Upper lobe of left lung (tissue), 6 donors: ENCODE measurements around the gene ADTRP. TPM values are rescaled to one million over a fixed set of nuclear protein-coding genes. Genes with fewer than 3 reads are reported as not detected.

ENCODE experiments used
- ATAC-seq, 2 donors: fragments of 200-7000 bp; cut with Tn5 transposase; one replicate each; pipeline ENCODE4 v1.9.1; 2022; ENCODE audit warnings: mild to moderate bottlenecking in 2 of 2, moderate library complexity in 2 of 2; ENCODE audit not compliant: low FRiP score in 2 of 2
- DNase-seq, 2 donors: peaks; one replicate each; pipeline ENCODE4 v3.0.0-alpha.2; 2019 to 2020
- H3K27ac ChIP-seq, 4 donors: fragments of 200-600 bp; sonication (generic); one replicate each; pipeline ENCODE4 v1.5.1; 2016 to 2019
- H3K27me3 ChIP-seq, 4 donors: fragments of 200-600 bp; sonication (generic); one replicate each; pipeline ENCODE4 v1.5.1; 2017 to 2019
- H3K36me3 ChIP-seq, 4 donors: fragments of 200-600 bp; sonication (generic); one replicate each; pipeline ENCODE4 v1.5.1; 2016 to 2019
- H3K4me1 ChIP-seq, 4 donors: fragments of 200-600 bp; sonication (generic); one replicate each; pipeline ENCODE4 v1.5.1; 2018 to 2019
- H3K4me3 ChIP-seq, 4 donors: fragments of 200-600 bp; sonication (generic); one replicate each; pipeline ENCODE4 v1.5.1; 2017 to 2019; ENCODE audit warnings: mild to moderate bottlenecking in 2 of 4, moderate library complexity in 1 of 4
- H3K9me3 ChIP-seq, 4 donors: fragments of 200-600 bp; sonication (generic); one replicate each; pipeline ENCODE4 v1.5.1; 2018 to 2019
- EP300 ChIP-seq, 4 donors: sonication (generic); formaldehyde crosslinking; IDR thresholded peaks; one replicate each; pipeline ENCODE4 v1.5.1; 2017; ENCODE audit warnings: antibody characterized with exemption in 4 of 4, control low read depth in 2 of 4
- POLR2A ChIP-seq, 4 donors: fragments of 450-650 bp; IDR thresholded peaks; one replicate each; pipeline ENCODE4 v1.5.1; 2016 to 2017; ENCODE audit warnings: antibody characterized with exemption in 4 of 4, mild to moderate bottlenecking in 2 of 4
- POLR2AphosphoS5 ChIP-seq, 2 donors: sonication (generic); formaldehyde crosslinking; IDR thresholded peaks; one replicate each; pipeline ENCODE4 v1.5.1; 2017; ENCODE audit warnings: antibody characterized with exemption in 2 of 2
- WGBS, 2 donors: methylation state at CpG; one replicate each; pipeline ENCODE4 v1.1.5; 2017 to 2018; 5-methylcytosine and 5-hydroxymethylcytosine counted together
- total RNA-seq, 6 donors: library from RNA; depleted of rRNA in 4 of 6; stranded (reverse); fragments of >200 nt in 4 of 6; gene quantifications; one replicate each; pipeline versions ENCODE4 v1.1.0 to v1.2.1, GENCODE V29; 2016 to 2021
- TF ChIP-seq, protein P1 (sequence below), 6 experiments: fragments of 450-650 bp in 4 of 6; fragments of 200-600 bp in 2 of 6; sonication (generic) in 2 of 6; IDR thresholded peaks; one replicate each; pipeline ENCODE4 v1.5.1; 2016 to 2019; ENCODE audit warnings: antibody characterized with exemption in 6 of 6
- donor health status: DM: no; HTN: no; CAD: no; lungs with moderate emphysema.
- donor health status: DM: no; HTN: yes; CAD: no; lungs with severe emphysema.

ADTRP gene
- total RNA-seq, 6 donors from 2014 or later: 3.8 to 21.1 (median 12.8) TPM

DNA sequence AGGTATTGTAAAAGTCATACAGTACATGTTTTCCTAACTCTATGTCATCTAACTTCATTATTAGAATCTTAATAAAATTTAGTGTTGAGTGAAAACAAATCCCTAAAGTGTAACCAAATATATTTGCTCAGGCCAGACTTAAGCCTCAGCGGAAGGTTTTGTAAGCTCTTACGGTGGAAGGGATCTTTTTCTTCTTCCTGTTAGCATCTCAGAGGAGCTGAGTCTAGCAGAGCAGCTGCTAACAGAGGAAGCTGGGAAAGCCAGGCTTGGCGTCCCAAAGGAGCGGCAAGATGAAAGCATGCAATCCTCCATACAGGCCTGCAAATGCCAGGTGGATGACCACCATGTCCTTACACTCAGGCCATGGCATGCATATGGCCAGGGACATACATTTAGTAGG lies 72.4 kb downstream of the ADTRP start:
- Histone ChIP-seq H3K27ac (no peak overlapping the region), H3K4me3 (no peak overlapping the region), H3K9me3 (no peaks in the 10 kb centered on the region), H3K27me3 (no peaks in the 10 kb centered on the region), H3K36me3 (no peaks in the 10 kb centered on the region), H3K4me1 (no peaks in the 10 kb centered on the region)
- TF ChIP-seq, protein P1, sequence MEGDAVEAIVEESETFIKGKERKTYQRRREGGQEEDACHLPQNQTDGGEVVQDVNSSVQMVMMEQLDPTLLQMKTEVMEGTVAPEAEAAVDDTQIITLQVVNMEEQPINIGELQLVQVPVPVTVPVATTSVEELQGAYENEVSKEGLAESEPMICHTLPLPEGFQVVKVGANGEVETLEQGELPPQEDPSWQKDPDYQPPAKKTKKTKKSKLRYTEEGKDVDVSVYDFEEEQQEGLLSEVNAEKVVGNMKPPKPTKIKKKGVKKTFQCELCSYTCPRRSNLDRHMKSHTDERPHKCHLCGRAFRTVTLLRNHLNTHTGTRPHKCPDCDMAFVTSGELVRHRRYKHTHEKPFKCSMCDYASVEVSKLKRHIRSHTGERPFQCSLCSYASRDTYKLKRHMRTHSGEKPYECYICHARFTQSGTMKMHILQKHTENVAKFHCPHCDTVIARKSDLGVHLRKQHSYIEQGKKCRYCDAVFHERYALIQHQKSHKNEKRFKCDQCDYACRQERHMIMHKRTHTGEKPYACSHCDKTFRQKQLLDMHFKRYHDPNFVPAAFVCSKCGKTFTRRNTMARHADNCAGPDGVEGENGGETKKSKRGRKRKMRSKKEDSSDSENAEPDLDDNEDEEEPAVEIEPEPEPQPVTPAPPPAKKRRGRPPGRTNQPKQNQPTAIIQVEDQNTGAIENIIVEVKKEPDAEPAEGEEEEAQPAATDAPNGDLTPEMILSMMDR (IDR thresholded peaks at IDR 0.05): no peak
- no peak for TF ChIP-seq EP300 (IDR thresholded peaks at IDR 0.05)
- no peak for TF ChIP-seq POLR2AphosphoS5 (IDR thresholded peaks at IDR 0.05)
- TF ChIP-seq POLR2A (IDR thresholded peaks at IDR 0.05): no peak
- WGBS, 2 donors: 91% methylated on average over 2 to 4 of the region's 4 CpGs
- DNase-seq: no peak
- ATAC-seq: no peak

DNA sequence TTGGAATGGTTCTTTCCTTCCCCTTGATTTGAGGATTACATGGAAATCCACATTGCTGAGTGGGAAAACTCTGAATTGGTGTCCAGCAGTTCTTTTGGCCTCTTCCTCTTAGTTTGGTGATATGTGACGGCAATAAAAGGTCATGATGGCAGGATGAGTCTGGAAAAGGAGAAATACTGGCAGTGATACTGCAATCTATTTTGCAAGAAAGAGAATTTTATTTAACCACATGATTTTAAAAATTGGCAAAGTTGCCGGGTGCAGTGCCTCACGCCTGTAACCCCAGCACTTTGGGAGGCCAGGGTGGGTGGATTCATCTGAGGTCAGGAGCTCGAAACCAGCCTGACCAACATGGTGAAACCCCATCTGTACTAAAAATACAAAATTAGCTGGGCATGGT lies 73.1 kb downstream of the ADTRP start:
- DNase-seq (no peak), ATAC-seq (no peak)
- no peaks in the 10 kb centered on the region for H3K4me1 ChIP-seq
- H3K36me3 ChIP-seq: no peaks in the 10 kb centered on the region
- H3K9me3 ChIP-seq: no peaks in the 10 kb centered on the region
- WGBS, 2 donors: 77 to 81% methylated on average over 4 of the region's 4 CpGs
- no peaks in the 10 kb centered on the region for H3K27me3 ChIP-seq
- H3K27ac ChIP-seq: no peak overlapping the region
- no peak for TF ChIP-seq POLR2A (IDR thresholded peaks at IDR 0.05)
- TF ChIP-seq POLR2AphosphoS5 (IDR thresholded peaks at IDR 0.05): no peak
- TF ChIP-seq, protein P1 (IDR thresholded peaks at IDR 0.05): no peak
- TF ChIP-seq EP300 (IDR thresholded peaks at IDR 0.05): no peak
- H3K4me3 ChIP-seq: no peak overlapping the region

DNA sequence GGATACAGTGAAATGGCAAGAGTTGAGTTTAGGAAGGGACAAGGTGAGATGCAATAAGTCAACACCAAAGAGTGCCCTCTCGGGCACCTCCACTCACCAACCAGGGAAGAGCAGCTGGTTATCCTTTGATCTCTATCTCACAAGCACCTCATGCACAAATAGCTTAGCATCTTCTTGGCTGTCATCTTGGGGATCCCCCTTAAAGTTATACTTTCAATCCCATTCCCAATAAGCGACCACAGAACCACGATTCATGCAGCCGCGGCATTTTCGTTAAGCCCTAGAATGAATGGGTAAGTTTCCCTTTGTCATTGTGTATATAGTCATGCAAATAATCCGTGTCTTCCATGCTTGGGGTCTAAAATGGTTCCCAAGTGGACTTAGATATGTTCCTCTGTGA lies 73.5 kb downstream of the ADTRP start:
- TF ChIP-seq POLR2A (IDR thresholded peaks at IDR 0.05): no peak
- no peak for TF ChIP-seq POLR2AphosphoS5 (IDR thresholded peaks at IDR 0.05)
- TF ChIP-seq, protein P1 (IDR thresholded peaks at IDR 0.05): no peak
- no peak for TF ChIP-seq EP300 (IDR thresholded peaks at IDR 0.05)
- DNase-seq: no peak
- ATAC-seq: no peak
- H3K36me3 ChIP-seq: no peaks in the 10 kb centered on the region
- WGBS, 2 donors: 95 to 96% methylated on average over 7 of the region's 7 CpGs
- no peak overlapping the region for H3K4me3 ChIP-seq
- no peaks in the 10 kb centered on the region for H3K9me3 ChIP-seq
- no peaks in the 10 kb centered on the region for H3K4me1 ChIP-seq
- no peaks in the 10 kb centered on the region for H3K27me3 ChIP-seq
- H3K27ac ChIP-seq: no peak overlapping the region

DNA sequence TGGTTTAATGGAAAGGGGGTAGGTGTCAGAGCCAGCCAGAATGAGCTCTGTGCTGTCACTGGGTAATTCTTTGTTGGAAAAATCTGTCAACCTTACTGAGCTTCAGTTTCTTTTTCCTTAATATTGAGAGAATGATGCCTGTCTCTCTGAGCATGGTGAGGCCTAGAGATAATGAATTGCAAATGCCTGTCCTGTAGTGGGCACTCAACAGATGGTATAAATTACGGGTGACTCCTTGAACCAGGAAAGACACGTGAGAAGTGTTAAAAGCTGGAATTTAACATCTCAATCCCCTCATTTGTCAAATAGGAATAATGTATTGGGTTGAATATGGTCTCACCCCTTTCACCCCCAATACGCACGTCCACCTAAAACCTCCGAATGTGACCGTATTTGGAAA lies 74.9 kb downstream of the ADTRP start:
- H3K27ac ChIP-seq: no peak overlapping the region
- H3K36me3 ChIP-seq: no peaks in the 10 kb centered on the region
- DNase-seq: no peak
- WGBS, 2 donors: 93 to 95% methylated on average over 6 of the region's 6 CpGs
- no peaks in the 10 kb centered on the region for H3K27me3 ChIP-seq
- TF ChIP-seq POLR2A (IDR thresholded peaks at IDR 0.05) (no peak), POLR2AphosphoS5 (IDR thresholded peaks at IDR 0.05) (no peak), EP300 (IDR thresholded peaks at IDR 0.05) (no peak)
- TF ChIP-seq, protein P1 (IDR thresholded peaks at IDR 0.05): no peak
- no peaks in the 10 kb centered on the region for H3K9me3 ChIP-seq
- no peak for ATAC-seq
- no peak overlapping the region for H3K4me3 ChIP-seq
- H3K4me1 ChIP-seq: no peaks in the 10 kb centered on the region

DNA sequence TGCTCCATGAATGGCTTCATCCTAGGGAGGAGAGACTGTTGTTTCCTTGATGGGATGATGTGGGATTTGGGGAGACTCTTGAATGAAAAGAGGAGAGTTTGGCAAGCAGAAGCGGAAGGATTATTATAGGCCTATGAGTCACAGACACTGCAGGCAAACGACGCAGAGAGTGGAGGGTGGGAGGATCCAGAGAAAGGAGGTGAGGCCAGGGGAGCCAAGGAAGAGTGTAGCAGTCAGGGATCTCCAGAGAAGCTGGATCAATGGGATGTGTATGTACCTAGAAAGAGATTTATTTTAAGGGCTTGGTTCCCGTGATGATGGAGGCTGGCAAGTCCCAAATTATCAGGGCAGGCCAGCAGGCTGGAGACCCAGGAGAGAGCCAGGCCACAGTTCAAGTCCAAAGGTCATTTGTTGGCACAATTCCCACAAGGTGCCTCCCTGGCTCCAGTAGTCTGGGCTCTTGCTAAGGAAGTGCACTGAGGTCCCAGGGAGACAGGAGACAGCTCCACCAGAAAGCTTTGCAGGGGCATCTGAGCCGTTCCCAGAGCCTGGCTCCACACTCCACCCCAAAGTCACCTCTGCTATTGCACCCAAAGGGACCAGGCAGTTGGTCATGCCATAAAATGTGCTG lies 76.0 kb downstream of the ADTRP start:
- Histone ChIP-seq H3K4me1 (no peaks in the 10 kb centered on the region), H3K27ac (no peak overlapping the region), H3K4me3 (no peak overlapping the region), H3K27me3 (no peaks in the 10 kb centered on the region), H3K9me3 (no peaks in the 10 kb centered on the region), H3K36me3 (no peaks in the 10 kb centered on the region)
- DNase-seq (no peak), ATAC-seq (peak in 1 of 2 donors; percentile 76)
- 74 to 80% methylated on average over 4 to 5 of the region's 5 CpGs for WGBS, 2 donors
- TF ChIP-seq, protein P1 (IDR thresholded peaks at IDR 0.05): no peak
- TF ChIP-seq EP300 (IDR thresholded peaks at IDR 0.05) (no peak), POLR2AphosphoS5 (IDR thresholded peaks at IDR 0.05) (no peak), POLR2A (IDR thresholded peaks at IDR 0.05) (no peak)
